ENCODE data around the gene PRELP. TPM values are rescaled to one million over a fixed set of nuclear protein-coding genes. Genes with fewer than 3 reads are reported as not detected.
A peak's percentile ranks its signal among the peaks of the same experiment; 100 is the strongest.

Gene PRELP
- total and polyA plus RNA-seq, 9 of the 15 experiments (the other 6 are each of a cell fraction or from before 2014, with no cell fraction given), result 0.04 TPM; not detected in 8

- no peak for FAIRE-seq
Measured at GRCh38 chr1:203490607-203491006, 15.0 kb downstream of the PRELP start.

GRCh38 chr1:203491664-203492063 is 16.1 kb downstream of the PRELP start:
- ATAC-seq, result no peak
- TF ChIP-seq, protein P1, sequence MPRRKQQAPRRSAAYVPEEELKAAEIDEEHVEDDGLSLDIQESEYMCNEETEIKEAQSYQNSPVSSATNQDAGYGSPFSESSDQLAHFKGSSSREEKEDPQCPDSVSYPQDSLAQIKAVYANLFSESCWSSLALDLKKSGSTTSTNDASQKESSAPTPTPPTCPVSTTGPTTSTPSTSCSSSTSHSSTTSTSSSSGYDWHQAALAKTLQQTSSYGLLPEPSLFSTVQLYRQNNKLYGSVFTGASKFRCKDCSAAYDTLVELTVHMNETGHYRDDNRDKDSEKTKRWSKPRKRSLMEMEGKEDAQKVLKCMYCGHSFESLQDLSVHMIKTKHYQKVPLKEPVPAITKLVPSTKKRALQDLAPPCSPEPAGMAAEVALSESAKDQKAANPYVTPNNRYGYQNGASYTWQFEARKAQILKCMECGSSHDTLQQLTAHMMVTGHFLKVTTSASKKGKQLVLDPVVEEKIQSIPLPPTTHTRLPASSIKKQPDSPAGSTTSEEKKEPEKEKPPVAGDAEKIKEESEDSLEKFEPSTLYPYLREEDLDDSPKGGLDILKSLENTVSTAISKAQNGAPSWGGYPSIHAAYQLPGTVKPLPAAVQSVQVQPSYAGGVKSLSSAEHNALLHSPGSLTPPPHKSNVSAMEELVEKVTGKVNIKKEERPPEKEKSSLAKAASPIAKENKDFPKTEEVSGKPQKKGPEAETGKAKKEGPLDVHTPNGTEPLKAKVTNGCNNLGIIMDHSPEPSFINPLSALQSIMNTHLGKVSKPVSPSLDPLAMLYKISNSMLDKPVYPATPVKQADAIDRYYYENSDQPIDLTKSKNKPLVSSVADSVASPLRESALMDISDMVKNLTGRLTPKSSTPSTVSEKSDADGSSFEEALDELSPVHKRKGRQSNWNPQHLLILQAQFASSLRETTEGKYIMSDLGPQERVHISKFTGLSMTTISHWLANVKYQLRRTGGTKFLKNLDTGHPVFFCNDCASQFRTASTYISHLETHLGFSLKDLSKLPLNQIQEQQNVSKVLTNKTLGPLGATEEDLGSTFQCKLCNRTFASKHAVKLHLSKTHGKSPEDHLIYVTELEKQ (CRISPR knock-in tag; IDR thresholded peaks at IDR 0.05), result no peak
- TF ChIP-seq KAT2B (IDR thresholded peaks at IDR 0.05; ENCODE audit: low read depth, low read length), result no peak
- TF ChIP-seq PML (IDR thresholded peaks at IDR 0.05; ENCODE audit: low read length), result no peak
- no peak for TF ChIP-seq POU5F1 (IDR thresholded peaks at IDR 0.05; ENCODE audit: borderline replicate concordance, low read depth, low read length, partially characterized antibody)
- TF ChIP-seq ZFPM2 (CRISPR knock-in tag; IDR thresholded peaks at IDR 0.05), result no peak
- no peak for TF ChIP-seq TBL1XR1 (IDR thresholded peaks at IDR 0.05; ENCODE audit: low read length in 2 of 2)
- no peak for TF ChIP-seq HNRNPLL (IDR thresholded peaks at IDR 0.05; ENCODE audit: low read depth, low read length, poor library complexity, severe bottlenecking)
- TF ChIP-seq SP2 (IDR thresholded peaks at IDR 0.05; ENCODE audit: extremely low read depth, low read depth, low read length, poor library complexity, severe bottlenecking), result no peak
- no peak for TF ChIP-seq ELF1 (tag; IDR thresholded peaks at IDR 0.05)
- no peak for TF ChIP-seq GTF2E2 (tag; IDR thresholded peaks at IDR 0.05)
- TF ChIP-seq ARID1B (IDR thresholded peaks at IDR 0.05), result no peak

More at GRCh38 chr1:203490607-203491006, 15.0 kb downstream of the PRELP start:
- Histone ChIP-seq H3K9me1 (ENCODE audit: control insufficient read depth, insufficient read depth, low read length) (no peaks in the 10 kb centered on the region), H3K79me2 (ENCODE audit: control insufficient read depth, insufficient read depth, low read length) (no peaks in the 10 kb centered on the region), H3K27ac (ENCODE audit: extremely low read depth, low read depth, low read length) (no peak overlapping the region), H3K4me3 (no peak overlapping the region), H3K9me3 (replicated peaks; ENCODE audit: control insufficient read depth, insufficient read depth, low read depth, low read length) (no peaks in the 10 kb centered on the region), H3K9ac (ENCODE audit: insufficient read depth in 1 of 2, low read depth in 2 of 2, low read length in 2 of 2) (no peak overlapping the region), H3K4me2 (ENCODE audit: insufficient read depth, low read length) (no peak overlapping the region), H2AFZ (ENCODE audit: low read depth, low read length) (no peak overlapping the region), H3K4me1 (replicated peaks in 1 of 2; ENCODE audit: control insufficient read depth in 2 of 2, insufficient read depth in 2 of 2, low read length in 2 of 2) (peaks cover 0 to 14% of the 10 kb centered on the region in 2 experiments; a peak in 2 of 5 replicates), H4K20me1 (replicated peaks; ENCODE audit: control insufficient read depth, insufficient read depth, low read length) (no peaks in the 10 kb centered on the region; the same call in 1 of the 2 replicates), H3K27me3 (ENCODE audit: control insufficient read depth in 2 of 2, insufficient read depth in 2 of 2, low read length in 2 of 2) (peaks cover 40 to 52% of the 10 kb centered on the region in 2 experiments), H3K36me3 (ENCODE audit: control insufficient read depth, insufficient read depth, low read length) (no peaks in the 10 kb centered on the region)
- CTCF ChIA-PET (ENCODE audit: low intra/inter-chr PET ratio), result no interaction called here
- intact Hi-C loops (cut with micrococcal nuclease), result no loop called here
- 26% methylated on average over 9 of the region's 9 CpGs for WGBS (ENCODE audit: insufficient coverage, low coverage, missing lambda C conversion rate)
- POLR2A ChIA-PET, result interaction anchor here (1.2 kb wide), 1 partner anchor 14 kb away, joined by 5 read pairs; no protein-coding TSS in a partner anchor
- ATAC-seq, result no peak
- BruUV-seq (replicated peaks), result no TSS peak
- DNase-seq (ENCODE audit: extremely low read depth in 1 of 4, low spot score in 3 of 4), result no peak
- TF ChIP-seq CBX8 (IDR thresholded peaks at IDR 0.05; ENCODE audit: borderline replicate concordance, extremely low read depth, low read depth, low read length, poor library complexity, severe bottlenecking) (no peak), NR2C2 (CRISPR knock-in tag; IDR thresholded peaks at IDR 0.05) (0 out of 2 replicates have a peak, but pooled peaks have one; percentile 23), NR2C2 (tag; IDR thresholded peaks at IDR 0.05) (no peak)
- in situ Hi-C loops (cut with MboI), result no loop called here

More at GRCh38 chr1:203491664-203492063, 16.1 kb downstream of the PRELP start:
- POLR2A ChIA-PET, result no interaction called here
- Histone ChIP-seq H3K4me2 (ENCODE audit: insufficient read depth, low read length) (no peak overlapping the region), H3K36me3 (ENCODE audit: control insufficient read depth, insufficient read depth, low read length) (no peaks in the 10 kb centered on the region), H3K27ac (ENCODE audit: extremely low read depth, low read depth, low read length) (no peak overlapping the region), H3K9me1 (ENCODE audit: control insufficient read depth, insufficient read depth, low read length) (no peaks in the 10 kb centered on the region), H3K27me3 (ENCODE audit: control insufficient read depth in 2 of 2, insufficient read depth in 2 of 2, low read length in 2 of 2) (peaks cover 46 to 62% of the 10 kb centered on the region in 2 experiments), H2AFZ (ENCODE audit: low read depth, low read length) (no peak overlapping the region), H4K20me1 (replicated peaks; ENCODE audit: control insufficient read depth, insufficient read depth, low read length) (no peaks in the 10 kb centered on the region; the same call in 1 of the 2 replicates), H3K9me3 (replicated peaks; ENCODE audit: control insufficient read depth, insufficient read depth, low read depth, low read length) (no peaks in the 10 kb centered on the region), H3K4me3 (no peak overlapping the region), H3K79me2 (ENCODE audit: control insufficient read depth, insufficient read depth, low read length) (no peaks in the 10 kb centered on the region), H3K9ac (ENCODE audit: insufficient read depth in 1 of 2, low read depth in 2 of 2, low read length in 2 of 2) (no peak overlapping the region), H3K4me1 (replicated peaks in 1 of 2; ENCODE audit: control insufficient read depth in 2 of 2, insufficient read depth in 2 of 2, low read length in 2 of 2) (peaks cover 0 to 13% of the 10 kb centered on the region in 2 experiments; a peak in 2 of 5 replicates)
- in situ Hi-C loops (cut with MboI), result no loop called here
- intact Hi-C loops (cut with micrococcal nuclease), result no loop called here
- BruUV-seq (replicated peaks), result no TSS peak
- CTCF ChIA-PET (ENCODE audit: low intra/inter-chr PET ratio), result no interaction called here
- no peak for FAIRE-seq
- WGBS (ENCODE audit: insufficient coverage, low coverage, missing lambda C conversion rate), result 0% methylated on average over 9 of the region's 9 CpGs
- no peak for DNase-seq (ENCODE audit: extremely low read depth in 1 of 4, low spot score in 3 of 4)
